ENCODE results near the gene ADAMTS3.

- TF ChIP-seq MAX (IDR thresholded peaks at IDR 0.05) = no peak
- TF ChIP-seq, protein P1, sequence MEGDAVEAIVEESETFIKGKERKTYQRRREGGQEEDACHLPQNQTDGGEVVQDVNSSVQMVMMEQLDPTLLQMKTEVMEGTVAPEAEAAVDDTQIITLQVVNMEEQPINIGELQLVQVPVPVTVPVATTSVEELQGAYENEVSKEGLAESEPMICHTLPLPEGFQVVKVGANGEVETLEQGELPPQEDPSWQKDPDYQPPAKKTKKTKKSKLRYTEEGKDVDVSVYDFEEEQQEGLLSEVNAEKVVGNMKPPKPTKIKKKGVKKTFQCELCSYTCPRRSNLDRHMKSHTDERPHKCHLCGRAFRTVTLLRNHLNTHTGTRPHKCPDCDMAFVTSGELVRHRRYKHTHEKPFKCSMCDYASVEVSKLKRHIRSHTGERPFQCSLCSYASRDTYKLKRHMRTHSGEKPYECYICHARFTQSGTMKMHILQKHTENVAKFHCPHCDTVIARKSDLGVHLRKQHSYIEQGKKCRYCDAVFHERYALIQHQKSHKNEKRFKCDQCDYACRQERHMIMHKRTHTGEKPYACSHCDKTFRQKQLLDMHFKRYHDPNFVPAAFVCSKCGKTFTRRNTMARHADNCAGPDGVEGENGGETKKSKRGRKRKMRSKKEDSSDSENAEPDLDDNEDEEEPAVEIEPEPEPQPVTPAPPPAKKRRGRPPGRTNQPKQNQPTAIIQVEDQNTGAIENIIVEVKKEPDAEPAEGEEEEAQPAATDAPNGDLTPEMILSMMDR (IDR thresholded peaks at IDR 0.05) = no peak
These were observed 211.1 kb downstream of the ADAMTS3 start for GRCh38 chr4:72357908-72358307.
